Neural progenitor cell (in vitro differentiated cells): ENCODE results near the gene PRRC2B. TPM values are rescaled to one million over a fixed set of nuclear protein-coding genes. Genes with fewer than 3 reads are reported as not detected.

Experiments used
- DNase-seq: peaks from one replicate; pipeline ENCODE4 v3.0.0-alpha.2; 2016; ENCODE audit warnings: low spot score
- H2AFZ ChIP-seq: fragments of 200-600 bp; sonication (generic); replicated peaks from 2 replicates; pipeline ENCODE4 v1.6.1; 2016; ENCODE audit warnings: antibody characterized with exemption
- H3F3A ChIP-seq: fragments of 200-600 bp; sonication (generic); 2 replicates; pipeline ENCODE4 v1.6.1; 2016; ENCODE audit warnings: antibody characterized with exemption, low read depth
- H3K27ac ChIP-seq: fragments of 200-600 bp; sonication (generic); 2 replicates; pipeline ENCODE4 v1.5.1; 2016; ENCODE audit warnings: mild to moderate bottlenecking
- H3K27me3 ChIP-seq: fragments of 200-600 bp; sonication (generic); 2 replicates; pipeline ENCODE4 v1.6.1; 2016; ENCODE audit warnings: mild to moderate bottlenecking, moderate library complexity
- H3K36me3 ChIP-seq: fragments of 200-600 bp; sonication (generic); 2 replicates; pipeline ENCODE4 v1.5.1; 2016
- H3K4me1 ChIP-seq: fragments of 200-600 bp; sonication (generic); 2 replicates; pipeline ENCODE4 v1.6.1; 2016; ENCODE audit warnings: mixed run types
- H3K4me2 ChIP-seq: fragments of 200-600 bp; sonication (generic); 2 replicates; pipeline ENCODE4 v1.6.1; 2016
- H3K4me3 ChIP-seq: fragments of 200-600 bp; sonication (generic); 2 replicates; pipeline ENCODE4 v1.5.1; 2016
- H3K79me2 ChIP-seq: fragments of 200-600 bp; sonication (generic); 2 replicates; pipeline ENCODE4 v1.6.1; 2016; ENCODE audit warnings: low read depth
- H3K9ac ChIP-seq: fragments of 200-600 bp; sonication (generic); 2 replicates; pipeline ENCODE4 v1.6.1; 2016
- H3K9me3 ChIP-seq: fragments of 200-600 bp; sonication (generic); 2 replicates; pipeline ENCODE4 v1.5.1; 2016; ENCODE audit warnings: low read depth
- H4K20me1 ChIP-seq: fragments of 200-600 bp; sonication (generic); 2 replicates; pipeline ENCODE4 v1.6.1; 2016; ENCODE audit warnings: low read depth
- H3K27ac Mint-ChIP-seq: 3 replicates; pipeline ENCODE4 v1.8.0; 2021; ENCODE audit warnings: mixed read lengths
- H3K27me3 Mint-ChIP-seq: 2 replicates; pipeline ENCODE4 v1.8.0; 2022; ENCODE audit warnings: low read depth, mild to moderate bottlenecking, inconsistent platforms, moderate library complexity, mixed read lengths; ENCODE audit not compliant: insufficient read depth
- H3K36me3 Mint-ChIP-seq: 3 replicates; pipeline ENCODE4 v1.8.0; 2021; ENCODE audit warnings: mixed read lengths
- H3K4me1 Mint-ChIP-seq: 3 replicates; pipeline ENCODE4 v1.8.0; 2021; ENCODE audit warnings: mixed read lengths
- H3K4me3 Mint-ChIP-seq: 3 replicates; pipeline ENCODE4 v1.8.0; 2021; ENCODE audit warnings: mild to moderate bottlenecking, moderate library complexity, mixed read lengths
- H3K9me3 Mint-ChIP-seq: 3 replicates; pipeline ENCODE4 v1.8.0; 2020; ENCODE audit warnings: mixed read lengths
- CTCF ChIP-seq: fragments of 200-600 bp; sonication (generic); IDR thresholded peaks from 2 replicates; pipeline ENCODE4 v1.5.1; 2017; ENCODE audit warnings: antibody characterized with exemption, mild to moderate bottlenecking
- EZH2 ChIP-seq: fragments of 200-600 bp; sonication (generic); IDR thresholded peaks from 2 replicates; pipeline ENCODE4 v1.6.1; 2017; ENCODE audit warnings: antibody characterized with exemption, mild to moderate bottlenecking, moderate library complexity
- EZH2phosphoT487 ChIP-seq: fragments of 200-600 bp; sonication (generic); IDR thresholded peaks from 2 replicates; pipeline ENCODE4 v1.6.1; 2017; ENCODE audit warnings: antibody characterized with exemption
- total RNA-seq: library from RNA; depleted of rRNA; stranded (reverse); fragments of >200 nt; gene quantifications from 2 replicates; pipeline ENCODE4 v1.2.3, GENCODE V29; 2015; ENCODE audit warnings: low replicate concordance

Gene PRRC2B
- total RNA-seq, 1 donor from 2014 or later: 139 TPM

GRCh38 chr9:131491001-131491710, 97.3 kb downstream of the PRRC2B start:
- Histone ChIP-seq H3K36me3 (peaks cover 6% of the 10 kb centered on the region), H3K4me1 (no peaks in the 10 kb centered on the region), H3K27me3 (no peaks in the 10 kb centered on the region), H4K20me1 (peaks cover 66% of the 10 kb centered on the region), H3F3A (peaks cover 3% of the 10 kb centered on the region), H3K4me2 (no peak overlapping the region), H3K9ac (no peak overlapping the region), H3K9me3 (no peaks in the 10 kb centered on the region), H3K79me2 (no peaks in the 10 kb centered on the region), H2AFZ (no peak overlapping the region), H3K27ac (no peak overlapping the region), H3K4me3 (no peak overlapping the region)
- DNase-seq: no peak
- Mint-ChIP-seq H3K36me3 (peaks cover 54% of the 10 kb centered on the region), H3K4me3 (no peak overlapping the region), H3K27me3 (peaks cover 24% of the 10 kb centered on the region), H3K9me3 (peaks cover 2% of the 10 kb centered on the region), H3K4me1 (peaks cover 2% of the 10 kb centered on the region), H3K27ac (no peak overlapping the region)
- TF ChIP-seq CTCF (no peak), EZH2 (no peak), EZH2phosphoT487 (no peak)

- Histone ChIP-seq H3K79me2 (no peaks in the 10 kb centered on the region), H3K4me2 (no peak overlapping the region), H4K20me1 (peaks cover 65% of the 10 kb centered on the region), H3K27ac (no peak overlapping the region), H3K36me3 (peaks cover 3% of the 10 kb centered on the region), H3K27me3 (no peaks in the 10 kb centered on the region), H3F3A (peaks cover 12% of the 10 kb centered on the region), H2AFZ (no peak overlapping the region), H3K9me3 (no peaks in the 10 kb centered on the region), H3K4me1 (no peaks in the 10 kb centered on the region), H3K4me3 (no peak overlapping the region), H3K9ac (no peak overlapping the region)
- H3K9me3 Mint-ChIP-seq: peaks cover 2% of the 10 kb centered on the region
- H3K4me1 Mint-ChIP-seq: peaks cover 2% of the 10 kb centered on the region
- peaks cover 50% of the 10 kb centered on the region for H3K36me3 Mint-ChIP-seq
- DNase-seq: no peak
- H3K27ac Mint-ChIP-seq: no peak overlapping the region
- TF ChIP-seq EZH2 (no peak), CTCF (no peak), EZH2phosphoT487 (no peak)
- peaks cover 19% of the 10 kb centered on the region for H3K27me3 Mint-ChIP-seq
- no peak overlapping the region for H3K4me3 Mint-ChIP-seq
Measured at GRCh38 chr9:131492070-131492469, 98.2 kb downstream of the PRRC2B start.

GRCh38 chr9:131494296-131494870, 100.5 kb downstream of the PRRC2B start:
- peaks cover 19% of the 10 kb centered on the region for H3K27me3 Mint-ChIP-seq
- H3K36me3 ChIP-seq: peaks cover 10% of the 10 kb centered on the region
- no peak for TF ChIP-seq EZH2phosphoT487
- TF ChIP-seq EZH2: no peak
- TF ChIP-seq CTCF: no peak
- peaks cover 31% of the 10 kb centered on the region for H3F3A ChIP-seq
- H3K27me3 ChIP-seq: no peaks in the 10 kb centered on the region
- no peak overlapping the region for H3K27ac ChIP-seq
- peaks cover 75% of the 10 kb centered on the region for H4K20me1 ChIP-seq
- H3K9me3 ChIP-seq: no peaks in the 10 kb centered on the region
- no peaks in the 10 kb centered on the region for H3K4me1 ChIP-seq
- H3K4me1 Mint-ChIP-seq: peaks cover 2% of the 10 kb centered on the region
- no peaks in the 10 kb centered on the region for H3K79me2 ChIP-seq
- H3K9me3 Mint-ChIP-seq: peaks cover 2% of the 10 kb centered on the region
- no peak for DNase-seq
- no peak overlapping the region for H2AFZ ChIP-seq
- H3K4me3 ChIP-seq: no peak overlapping the region
- no peak overlapping the region for H3K9ac ChIP-seq
- no peak overlapping the region for H3K4me2 ChIP-seq
- peaks cover 43% of the 10 kb centered on the region for H3K36me3 Mint-ChIP-seq
- no peak overlapping the region for H3K27ac Mint-ChIP-seq
- H3K4me3 Mint-ChIP-seq: no peak overlapping the region
